OCI-LY7 (cell line): Measurements from ENCODE around the gene GRIPAP1. TPM values are rescaled to one million over a fixed set of nuclear protein-coding genes. Genes with fewer than 3 reads are reported as not detected.

ENCODE experiments used
- BruUV-seq: library from RNA; stranded (reverse); fragments of 400-500 nt; replicated peaks from 2 replicates; lab custom pipeline; 2021; lab: Mats Ljungman, UMichigan
- CTCF ChIA-PET: fragments of 300-600 bp; sonication (Branson Sonifier 250); formaldehyde crosslinking; loops from one replicate; lab custom pipeline; 2022; ENCODE audit warnings: antibody characterized with exemption; ENCODE audit not compliant: unreplicated experiment; lab: Charles Lee
- POLR2A ChIA-PET: fragments of 300-600 bp; sonication (Branson Sonifier 250); formaldehyde crosslinking; loops from one replicate; lab custom pipeline; 2022; ENCODE audit warnings: antibody characterized with exemption; lab: Charles Lee
- DNase-seq: peaks from one replicate; pipeline ENCODE4 v3.0.0-alpha.2; 2015; ENCODE audit warnings: low spot score
- H2AFZ ChIP-seq: fragments of 200-600 bp; sonication (generic), shearing (Covaris generic); 2 replicates; pipeline ENCODE4 v1.6.1; 2014; ENCODE audit warnings: mild to moderate bottlenecking, antibody characterized with exemption, low read length, moderate library complexity
- H3K27ac ChIP-seq: fragments of 200-600 bp; sonication (generic); 2 replicates; pipeline ENCODE4 v1.5.1; 2014; ENCODE audit warnings: mixed run types, low read depth, mild to moderate bottlenecking, moderate library complexity, low read length, inconsistent platforms; ENCODE audit not compliant: poor library complexity, severe bottlenecking
- H3K36me3 ChIP-seq: fragments of 200-600 bp; sonication (generic); 2 replicates; pipeline ENCODE4 v1.6.1; 2014; ENCODE audit warnings: mild to moderate bottlenecking, antibody characterized with exemption, low read length, moderate library complexity, mixed read lengths; ENCODE audit not compliant: insufficient read depth
- H3K4me1 ChIP-seq: fragments of 200-600 bp; sonication (generic); 2 replicates; pipeline ENCODE4 v1.5.1; 2014; ENCODE audit warnings: mild to moderate bottlenecking, low read length; ENCODE audit not compliant: insufficient read depth, poor library complexity, severe bottlenecking
- H3K4me2 ChIP-seq: fragments of 200-600 bp; sonication (generic); 2 replicates; pipeline ENCODE4 v1.6.1; 2014; ENCODE audit warnings: mild to moderate bottlenecking, low read length
- H3K4me3 ChIP-seq: fragments of 200-600 bp; sonication (generic); 2 replicates; pipeline ENCODE4 v1.5.1; 2014; ENCODE audit warnings: mild to moderate bottlenecking, low read depth, low read length; ENCODE audit not compliant: poor library complexity, severe bottlenecking
- H3K79me2 ChIP-seq: fragments of 200-600 bp; sonication (generic); 2 replicates; pipeline ENCODE4 v1.6.1; 2016; ENCODE audit warnings: low read depth, mild to moderate bottlenecking, low read length, moderate library complexity, mixed read lengths; ENCODE audit not compliant: insufficient read depth
- H3K9me2 ChIP-seq: fragments of 200-600 bp; sonication (generic); 2 replicates; pipeline ENCODE4 v1.6.1; 2016; ENCODE audit warnings: mild to moderate bottlenecking, low read length, mixed read lengths; ENCODE audit not compliant: insufficient read depth
- H3K9me3 ChIP-seq: fragments of 200-600 bp; sonication (generic); 2 replicates; pipeline ENCODE4 v1.6.1; 2014; ENCODE audit warnings: mild to moderate bottlenecking, mixed run types, low read length, mixed read lengths
- H4K20me1 ChIP-seq: fragments of 200-600 bp; sonication (generic); 2 replicates; pipeline ENCODE4 v1.6.1; 2014; ENCODE audit warnings: mild to moderate bottlenecking, antibody characterized with exemption, low read length, moderate library complexity, mixed read lengths; ENCODE audit not compliant: insufficient read depth
- EZH2phosphoT487 ChIP-seq: fragments of 200-600 bp; sonication (generic); IDR thresholded peaks from 2 replicates; pipeline ENCODE4 v1.6.1; 2018; ENCODE audit warnings: low read depth, borderline replicate concordance, mild to moderate bottlenecking, mixed run types, antibody characterized with exemption, low read length, moderate library complexity, mixed read lengths
- intact Hi-C: fragments of 100-400 bp; cut with micrococcal nuclease; formaldehyde crosslinking; loops from one replicate; pipeline ENCODE4 v1.10.0; 2022; ENCODE audit not compliant: unreplicated experiment
- total RNA-seq, 2 experiments: library from RNA; depleted of rRNA in 1 of 2; stranded (reverse); fragments of >200 nt in 1 of 2; shearing (Covaris generic) in 1 of 2; gene quantifications; 2 replicates each; pipeline ENCODE4 v1.2.3, GENCODE V29; 2014 to 2022
- TF ChIP-seq, protein P1 (sequence below): fragments of 200-600 bp; sonication (generic); conservative IDR thresholded peaks from 2 replicates; pipeline ENCODE4 v1.5.1; 2014; ENCODE audit warnings: mild to moderate bottlenecking, antibody characterized with exemption, low read length, moderate library complexity, mixed read lengths

Gene GRIPAP1
- total RNA-seq, 2 experiments from 2014 or later = 27.5 to 95.9 TPM

GRCh38 chrX:48958635-48959094 is 43.4 kb downstream of the GRIPAP1 start:
- ChIA-PET CTCF (no interaction called here), POLR2A (interaction anchor here (0.6 to 2.0 kb wide), 9 partner anchors 10 to 126 kb away, joined by 3 to 5 read pairs (median 3); no protein-coding TSS in a partner anchor)
- TF ChIP-seq, protein P1, sequence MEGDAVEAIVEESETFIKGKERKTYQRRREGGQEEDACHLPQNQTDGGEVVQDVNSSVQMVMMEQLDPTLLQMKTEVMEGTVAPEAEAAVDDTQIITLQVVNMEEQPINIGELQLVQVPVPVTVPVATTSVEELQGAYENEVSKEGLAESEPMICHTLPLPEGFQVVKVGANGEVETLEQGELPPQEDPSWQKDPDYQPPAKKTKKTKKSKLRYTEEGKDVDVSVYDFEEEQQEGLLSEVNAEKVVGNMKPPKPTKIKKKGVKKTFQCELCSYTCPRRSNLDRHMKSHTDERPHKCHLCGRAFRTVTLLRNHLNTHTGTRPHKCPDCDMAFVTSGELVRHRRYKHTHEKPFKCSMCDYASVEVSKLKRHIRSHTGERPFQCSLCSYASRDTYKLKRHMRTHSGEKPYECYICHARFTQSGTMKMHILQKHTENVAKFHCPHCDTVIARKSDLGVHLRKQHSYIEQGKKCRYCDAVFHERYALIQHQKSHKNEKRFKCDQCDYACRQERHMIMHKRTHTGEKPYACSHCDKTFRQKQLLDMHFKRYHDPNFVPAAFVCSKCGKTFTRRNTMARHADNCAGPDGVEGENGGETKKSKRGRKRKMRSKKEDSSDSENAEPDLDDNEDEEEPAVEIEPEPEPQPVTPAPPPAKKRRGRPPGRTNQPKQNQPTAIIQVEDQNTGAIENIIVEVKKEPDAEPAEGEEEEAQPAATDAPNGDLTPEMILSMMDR = no peak
- no peak for TF ChIP-seq EZH2phosphoT487
- Histone ChIP-seq H3K36me3 (peaks cover 26% of the 10 kb centered on the region), H4K20me1 (no peaks in the 10 kb centered on the region), H3K9me2 (no peaks in the 10 kb centered on the region), H3K4me1 (peaks cover 62% of the 10 kb centered on the region), H3K4me3 (peak overlapping the region; percentile 91), H2AFZ (no peak overlapping the region), H3K27ac (peak overlapping the region; percentile 93), H3K79me2 (peaks cover 40% of the 10 kb centered on the region), H3K9me3 (no peaks in the 10 kb centered on the region), H3K4me2 (peak overlapping the region; percentile 86)
- DNase-seq = no peak
- no TSS peak for BruUV-seq
- intact Hi-C loops = loop anchor here (5.0 kb wide), 2 partner anchors 41 to 221 kb away; partner anchors contain the start of gene PIM2

DNA sequence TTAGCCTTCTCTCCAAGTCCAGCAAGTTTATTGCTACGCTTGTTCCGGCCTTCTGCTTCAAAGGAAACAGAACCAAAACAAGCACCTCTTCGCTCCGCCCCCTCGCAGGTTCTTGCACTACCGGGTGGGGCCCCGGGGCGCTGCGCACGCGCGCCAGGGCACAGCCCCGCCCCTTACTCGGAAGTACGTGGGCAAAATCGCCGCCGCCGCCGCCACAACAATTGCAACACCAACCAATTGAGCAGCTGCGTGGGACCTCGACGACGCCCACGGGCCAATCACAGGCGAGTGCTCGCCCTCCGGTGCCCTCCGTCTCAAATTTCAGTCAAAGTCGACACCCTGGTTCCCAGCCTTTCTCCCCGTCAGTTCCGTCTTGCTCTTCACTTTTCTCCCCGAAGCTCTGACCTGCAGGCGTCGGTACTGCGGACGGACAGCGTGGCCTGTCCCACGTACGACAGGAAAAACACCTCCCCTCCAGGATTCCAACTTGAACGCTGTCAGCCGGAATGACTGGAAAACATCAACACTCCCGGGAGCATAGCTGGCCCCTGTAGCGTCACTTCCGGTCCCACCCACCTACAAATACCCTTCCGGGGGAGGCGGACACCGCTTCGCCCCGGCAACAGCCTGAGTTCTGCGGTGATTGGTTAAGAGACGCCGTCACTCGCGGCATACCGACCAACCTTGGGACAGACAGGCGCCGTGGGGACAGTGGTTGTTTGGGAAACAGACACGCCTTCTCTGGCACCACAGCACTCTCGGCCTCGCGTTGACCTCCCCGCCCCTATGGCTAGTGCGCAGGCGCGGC is 44.0 kb downstream of the GRIPAP1 start:
- no peak for TF ChIP-seq EZH2phosphoT487
- TF ChIP-seq, protein P1 = no peak
- peaks cover 44% of the 10 kb centered on the region for H3K79me2 ChIP-seq
- ChIA-PET POLR2A (interaction anchor here (0.6 to 2.0 kb wide), 10 partner anchors 9 to 153 kb away, joined by 3 to 5 read pairs (median 3); no protein-coding TSS in a partner anchor), CTCF (interaction anchor here (0.7 kb wide), 1 partner anchor 219 kb away, joined by 3 read pairs; no protein-coding TSS in a partner anchor)
- peak overlapping the region; percentile 91 for H3K4me3 ChIP-seq
- intact Hi-C loops = loop anchor here (2.0 to 5.0 kb wide), 3 partner anchors 19 to 221 kb away; partner anchors contain the start of gene PIM2
- DNase-seq = peak; percentile 96
- H4K20me1 ChIP-seq = no peaks in the 10 kb centered on the region
- H3K36me3 ChIP-seq = peaks cover 28% of the 10 kb centered on the region
- H3K9me3 ChIP-seq = no peaks in the 10 kb centered on the region
- H3K9me2 ChIP-seq = no peaks in the 10 kb centered on the region
- H3K4me1 ChIP-seq = peaks cover 56% of the 10 kb centered on the region
- H3K27ac ChIP-seq = peak overlapping the region; percentile 93
- H3K4me2 ChIP-seq = peak overlapping the region; percentile 86
- H2AFZ ChIP-seq = no peak overlapping the region; the same call in 1 of the 2 replicates
- TSS peak; percentile 69 for BruUV-seq
